Testis (tissue), 3 donors: Measurements from ENCODE around the gene SMAGP. TPM values are rescaled to one million over a fixed set of nuclear protein-coding genes. Genes with fewer than 3 reads are reported as not detected.
"Not testable (repeated sequence)": the region's sequence is repeated elsewhere in the genome, so short reads cannot be mapped to it uniquely, and the experiment has no call there.

Experiments used
- DNase-seq: peaks from one replicate; pipeline ENCODE4 v3.0.0-alpha.2; 2019
- H3K27ac ChIP-seq, 2 donors: fragments of 200-600 bp; sonication (generic); one replicate each; pipeline ENCODE4 v1.5.1; 2019
- H3K27me3 ChIP-seq: fragments of 200-600 bp; sonication (generic); one replicate; pipeline ENCODE4 v1.5.1; 2019
- H3K36me3 ChIP-seq: fragments of 200-600 bp; sonication (generic); one replicate; pipeline ENCODE4 v1.5.1; 2017; ENCODE audit warnings: low read depth; ENCODE audit errors: missing control alignments
- H3K4me1 ChIP-seq: fragments of 200-600 bp; sonication (generic); one replicate; pipeline ENCODE4 v1.5.1; 2019
- H3K4me3 ChIP-seq, 2 donors: fragments of 200-600 bp; sonication (generic); one replicate each; pipeline ENCODE4 v1.5.1; 2017 to 2019
- H3K9me3 ChIP-seq: fragments of 200-600 bp; sonication (generic); one replicate; pipeline ENCODE4 v1.5.1; 2017
- POLR2A ChIP-seq: fragments of 450-650 bp; IDR thresholded peaks from one replicate; pipeline ENCODE4 v1.6.1; 2017; ENCODE audit warnings: antibody characterized with exemption, mild to moderate bottlenecking, moderate library complexity
- WGBS, 2 donors: methylation state at CpG; one replicate each; pipeline ENCODE4 v1.1.5; 2018; 5-methylcytosine and 5-hydroxymethylcytosine counted together
- intact Hi-C: fragments of 100-400 bp; cut with DNase I; formaldehyde crosslinking; loops from one replicate; pipeline ENCODE4 v1.15.1; 2023; ENCODE audit warnings: low total_unique reads
- polyA plus RNA-seq: library from polyadenylated mRNA; stranded (reverse); fragments of 350-450 nt; fragmentation: Illumina TruSeq; extraction: RNeasy Lipid Tissue Mini Kit (QIAGEN cat#74804); gene quantifications from one replicate; pipeline ENCODE4 v1.2.3, GENCODE V29; 2014; ENCODE audit warnings: low read depth, low replicate concordance; ENCODE audit not compliant: insufficient read depth
- total RNA-seq, 2 donors: library from RNA; depleted of rRNA; stranded (reverse); fragments of >200 nt; gene quantifications; one replicate each; pipeline ENCODE4 v1.2.3, GENCODE V29; 2016
- TF ChIP-seq, protein P1 (sequence below), 3 experiments: fragments of 450-650 bp in 2 of 3; fragments of 200-600 bp in 1 of 3; sonication (generic) in 1 of 3; IDR thresholded peaks; one replicate each; pipeline ENCODE4 v1.5.1; 2016 to 2019; ENCODE audit warnings: antibody characterized with exemption in 3 of 3, mild to moderate bottlenecking in 2 of 3, moderate library complexity in 1 of 3

Gene SMAGP
- total and polyA plus RNA-seq, 3 donors from 2014 or later: 12.2 to 16.0 (median 13.5) TPM

DNA sequence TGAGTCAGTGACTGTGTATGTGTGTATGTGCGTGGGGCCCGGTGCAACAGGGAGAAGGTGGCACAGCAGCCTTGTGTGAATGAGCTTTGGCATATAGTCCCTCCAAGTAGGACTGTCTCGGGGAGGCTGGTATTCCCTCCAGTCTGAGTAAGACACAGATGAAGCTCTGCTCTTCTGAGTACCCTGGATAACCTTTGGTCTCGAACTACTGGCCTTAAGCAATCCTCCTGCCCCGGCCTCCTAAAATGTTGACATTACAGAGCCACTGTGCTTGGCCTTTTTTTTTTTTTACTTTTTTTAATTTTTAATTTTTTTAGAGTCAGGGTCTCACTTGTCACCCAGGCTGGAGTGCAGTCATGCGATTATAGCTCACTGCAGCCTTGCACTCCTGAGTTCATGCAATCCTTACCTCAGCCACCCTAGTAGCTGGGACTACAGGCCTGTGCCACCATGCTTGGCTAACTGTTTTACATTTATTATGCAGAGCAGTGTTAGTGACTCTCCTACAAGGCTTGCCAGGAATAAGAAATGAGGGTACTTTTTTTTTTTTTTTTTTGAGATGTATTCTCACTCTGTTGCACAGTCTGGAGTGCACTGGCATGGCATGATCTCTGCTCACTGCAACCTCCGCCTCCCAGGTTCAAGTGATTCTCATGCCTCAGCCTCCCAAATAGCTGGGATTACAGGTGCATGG lies 41.0 kb downstream of the SMAGP start:
- no peak for TF ChIP-seq POLR2A
- TF ChIP-seq, protein P1, sequence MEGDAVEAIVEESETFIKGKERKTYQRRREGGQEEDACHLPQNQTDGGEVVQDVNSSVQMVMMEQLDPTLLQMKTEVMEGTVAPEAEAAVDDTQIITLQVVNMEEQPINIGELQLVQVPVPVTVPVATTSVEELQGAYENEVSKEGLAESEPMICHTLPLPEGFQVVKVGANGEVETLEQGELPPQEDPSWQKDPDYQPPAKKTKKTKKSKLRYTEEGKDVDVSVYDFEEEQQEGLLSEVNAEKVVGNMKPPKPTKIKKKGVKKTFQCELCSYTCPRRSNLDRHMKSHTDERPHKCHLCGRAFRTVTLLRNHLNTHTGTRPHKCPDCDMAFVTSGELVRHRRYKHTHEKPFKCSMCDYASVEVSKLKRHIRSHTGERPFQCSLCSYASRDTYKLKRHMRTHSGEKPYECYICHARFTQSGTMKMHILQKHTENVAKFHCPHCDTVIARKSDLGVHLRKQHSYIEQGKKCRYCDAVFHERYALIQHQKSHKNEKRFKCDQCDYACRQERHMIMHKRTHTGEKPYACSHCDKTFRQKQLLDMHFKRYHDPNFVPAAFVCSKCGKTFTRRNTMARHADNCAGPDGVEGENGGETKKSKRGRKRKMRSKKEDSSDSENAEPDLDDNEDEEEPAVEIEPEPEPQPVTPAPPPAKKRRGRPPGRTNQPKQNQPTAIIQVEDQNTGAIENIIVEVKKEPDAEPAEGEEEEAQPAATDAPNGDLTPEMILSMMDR (IDR thresholded peaks at IDR 0.05): no peak
- no peaks in the 10 kb centered on the region for H3K36me3 ChIP-seq
- intact Hi-C loops: no loop called here

GRCh38 chr12:51227962-51228361 lies 42.3 kb downstream of the SMAGP start:
- H3K4me1 ChIP-seq: no peaks in the 10 kb centered on the region
- WGBS, 2 donors: 95 to 97% methylated on average over 1 of the region's 1 CpG
- DNase-seq: no peak
- H3K36me3 ChIP-seq: no peaks in the 10 kb centered on the region
- H3K27me3 ChIP-seq: no peaks in the 10 kb centered on the region
- no peak for TF ChIP-seq POLR2A
- TF ChIP-seq, protein P1 (IDR thresholded peaks at IDR 0.05): no peak
- H3K9me3 ChIP-seq: no peaks in the 10 kb centered on the region
- intact Hi-C loops: no loop called here
- H3K4me3 ChIP-seq: no peak overlapping the region
- no peak overlapping the region for H3K27ac ChIP-seq

More for the DNA sequence above, 41.0 kb downstream of the SMAGP start:
- DNase-seq: no peak
- Histone ChIP-seq H3K4me1 (no peaks in the 10 kb centered on the region), H3K4me3 (no peak overlapping the region), H3K27ac (no peak overlapping the region), H3K27me3 (no peaks in the 10 kb centered on the region), H3K9me3 (no peaks in the 10 kb centered on the region)
- WGBS, 2 donors: 94 to 96% methylated on average over 7 of the region's 7 CpGs

- H3K9me3 ChIP-seq, H3K27me3 ChIP-seq, H3K36me3 ChIP-seq, H3K4me3 ChIP-seq, DNase-seq, H3K27ac ChIP-seq, intact Hi-C loops, H3K4me1 ChIP-seq: not testable (repeated sequence)
- 82 to 91% methylated on average over 5 of the region's 5 CpGs for WGBS, 2 donors
These were observed 43.1 kb downstream of the SMAGP start for GRCh38 chr12:51227112-51227511.

DNA sequence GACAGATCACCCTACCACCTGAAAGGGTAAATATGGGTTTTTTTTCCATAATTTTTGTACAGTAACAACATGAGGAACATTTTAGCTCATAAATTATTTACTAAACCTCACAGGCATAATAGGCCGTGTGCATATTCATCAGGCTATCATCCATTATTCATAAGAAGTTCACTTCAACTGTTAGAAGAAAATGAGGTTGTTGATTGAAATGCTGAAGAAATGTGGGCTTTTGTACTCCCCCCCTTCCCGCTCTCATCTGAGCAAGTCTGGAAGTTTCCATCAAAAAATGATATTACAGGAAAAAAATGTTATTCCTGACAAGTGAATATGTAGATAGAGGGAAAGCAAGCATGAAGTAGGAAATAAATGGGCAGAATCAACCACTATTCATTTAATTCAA lies 44.4 kb downstream of the SMAGP start:
- H3K27ac ChIP-seq: no peak overlapping the region
- 88 to 97% methylated on average over 2 of the region's 2 CpGs for WGBS, 2 donors
- H3K4me3 ChIP-seq: no peak overlapping the region
- H3K27me3 ChIP-seq: no peaks in the 10 kb centered on the region
- no peaks in the 10 kb centered on the region for H3K4me1 ChIP-seq
- intact Hi-C loops: no loop called here
- no peaks in the 10 kb centered on the region for H3K36me3 ChIP-seq
- DNase-seq: no peak
- TF ChIP-seq, protein P1 (IDR thresholded peaks at IDR 0.05): no peak
- TF ChIP-seq POLR2A: no peak
- H3K9me3 ChIP-seq: no peaks in the 10 kb centered on the region

- intact Hi-C loops: no loop called here
- H3K4me3 ChIP-seq: no peak overlapping the region
- TF ChIP-seq, protein P1 (IDR thresholded peaks at IDR 0.05): no peak
- no peak for TF ChIP-seq POLR2A
- H3K36me3 ChIP-seq: no peaks in the 10 kb centered on the region
- WGBS, 2 donors: 85 to 90% methylated on average over 4 of the region's 4 CpGs
- no peaks in the 10 kb centered on the region for H3K9me3 ChIP-seq
- no peaks in the 10 kb centered on the region for H3K27me3 ChIP-seq
- DNase-seq: no peak
- no peak overlapping the region for H3K27ac ChIP-seq
- H3K4me1 ChIP-seq: no peaks in the 10 kb centered on the region
These were observed 45.0 kb downstream of the SMAGP start for GRCh38 chr12:51225234-51225633.
